Astrocyte of the spinal cord (primary cell): ENCODE measurements around the gene EMD.

Experiments
- DNase-seq: peaks from one replicate; pipeline ENCODE4 v3.0.0; 2011; ENCODE audit warnings: low read depth, low spot score
- H3K4me3 ChIP-seq: 2 replicates; pipeline ENCODE4 v1.5.1; 2011; ENCODE audit warnings: low read depth, mild to moderate bottlenecking, low read length, moderate library complexity
- CTCF ChIP-seq: IDR thresholded peaks from 2 replicates; pipeline ENCODE4 v1.5.1; 2012; ENCODE audit warnings: low read depth, mild to moderate bottlenecking, low read length, inconsistent platforms
- in situ Hi-C: cut with HindIII; loops from 2 replicates; pipeline ENCODE4 v1.10.0; 2017; ENCODE audit warnings: low sequenced_read_pairs

Gene EMD

GRCh38 chrX:154355776-154356140 lies 23.3 kb upstream of the EMD start:
- no peak for DNase-seq
- H3K4me3 ChIP-seq = no peak overlapping the region
- TF ChIP-seq CTCF = no peak
- in situ Hi-C loops = no loop called here

GRCh38 chrX:154356596-154356995 lies 22.5 kb upstream of the EMD start:
- in situ Hi-C loops = no loop called here

GRCh38 chrX:154357205-154357604 lies 21.9 kb upstream of the EMD start:
- TF ChIP-seq CTCF = no peak
- in situ Hi-C loops = no loop called here
- H3K4me3 ChIP-seq = no peak overlapping the region
- no peak for DNase-seq

More at GRCh38 chrX:154356596-154356995, 22.5 kb upstream of the EMD start:
- no peak for DNase-seq
- no peak overlapping the region for H3K4me3 ChIP-seq
- no peak for TF ChIP-seq CTCF

- no peak for TF ChIP-seq CTCF
- no peak overlapping the region for H3K4me3 ChIP-seq
- no peak for DNase-seq
- in situ Hi-C loops = no loop called here
These were observed 21.1 kb upstream of the EMD start for GRCh38 chrX:154358011-154358410.

GRCh38 chrX:154358829-154359228 lies 20.3 kb upstream of the EMD start:
- H3K4me3 ChIP-seq = no peak overlapping the region
- TF ChIP-seq CTCF = no peak
- in situ Hi-C loops = no loop called here
- no peak for DNase-seq

GRCh38 chrX:154359362-154360154 lies 19.5 kb upstream of the EMD start:
- no peak for DNase-seq
- in situ Hi-C loops = no loop called here
- TF ChIP-seq CTCF = no peak

More at GRCh38 chrX:154359362-154360154, 19.5 kb upstream of the EMD start:
- no peak overlapping the region for H3K4me3 ChIP-seq
